ENCODE data around the gene NKD2.

NKD2 gene

GRCh38 chr5:1042626-1043025 lies 34.0 kb downstream of the NKD2 start:
- no peak for DNase-seq (ENCODE audit: low read depth)

- DNase-seq (ENCODE audit: low read depth), result no peak
Observed at GRCh38 chr5:1043327-1043726, 34.7 kb downstream of the NKD2 start.

GRCh38 chr5:1044117-1044516 lies 35.5 kb downstream of the NKD2 start:
- DNase-seq (ENCODE audit: low read depth), result no peak

DNA sequence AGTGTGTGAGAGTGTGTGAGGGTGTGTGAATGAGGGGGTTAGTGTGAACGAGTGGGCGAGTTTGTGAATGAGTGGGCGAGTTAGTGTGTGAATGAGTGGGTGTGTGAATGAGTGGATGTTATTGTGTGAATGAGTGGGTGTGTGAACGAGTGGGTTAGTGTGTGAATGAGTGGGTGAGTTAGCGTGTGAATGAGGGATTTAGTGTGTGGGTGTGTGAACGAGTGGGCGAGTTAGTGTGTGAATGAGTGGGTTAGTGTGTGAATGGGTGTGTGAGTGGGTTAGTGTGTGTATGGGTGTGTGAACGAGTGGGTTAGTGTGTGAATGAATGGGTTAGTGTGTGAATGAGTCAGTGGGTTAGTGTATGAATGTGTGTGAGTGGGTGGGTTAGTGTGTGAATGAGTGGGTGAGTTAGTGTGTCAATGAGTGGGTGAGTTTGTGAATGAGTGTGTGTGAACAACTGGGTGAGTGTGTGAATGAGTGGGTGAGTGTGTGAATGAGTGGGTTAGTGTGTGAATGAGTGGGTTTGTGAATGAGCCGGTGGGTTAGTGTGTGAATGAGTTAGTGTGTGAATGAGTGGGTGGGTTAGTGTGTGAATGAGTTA lies 37.5 kb downstream of the NKD2 start:
- DNase-seq (ENCODE audit: low read depth), result no peak

DNA sequence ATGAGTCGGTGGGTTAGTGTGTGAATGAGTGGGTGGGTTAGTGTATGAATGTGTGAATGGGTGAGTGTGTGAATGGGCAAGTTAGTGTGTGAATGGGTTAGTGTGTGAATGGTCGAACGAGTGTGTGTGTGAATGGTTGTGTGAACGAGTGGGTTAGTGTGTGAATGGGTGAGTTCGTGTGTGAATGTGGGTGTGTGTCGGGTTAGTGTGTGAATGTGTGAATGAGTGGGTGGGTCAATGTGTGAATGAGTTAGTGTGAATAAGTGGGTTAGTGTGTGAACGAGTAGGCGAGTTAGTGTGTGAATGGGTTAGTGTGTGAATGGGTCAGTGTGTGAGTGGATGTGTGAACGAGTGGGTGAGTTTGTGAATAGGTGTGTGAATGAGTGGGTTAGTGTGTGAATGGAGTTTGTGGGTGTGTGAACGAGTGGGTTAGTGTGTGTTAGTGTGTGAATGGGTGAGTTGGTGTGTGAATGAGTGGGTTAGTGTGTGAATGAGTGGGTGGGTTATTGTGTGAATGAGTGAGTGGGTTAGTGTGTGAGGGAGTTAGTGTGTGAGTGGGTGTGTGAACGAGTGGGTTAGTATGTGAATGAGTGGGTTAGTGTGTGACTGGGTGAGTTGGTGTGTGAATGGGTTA lies 38.8 kb downstream of the NKD2 start:
- no peak for DNase-seq (ENCODE audit: low read depth)

DNA sequence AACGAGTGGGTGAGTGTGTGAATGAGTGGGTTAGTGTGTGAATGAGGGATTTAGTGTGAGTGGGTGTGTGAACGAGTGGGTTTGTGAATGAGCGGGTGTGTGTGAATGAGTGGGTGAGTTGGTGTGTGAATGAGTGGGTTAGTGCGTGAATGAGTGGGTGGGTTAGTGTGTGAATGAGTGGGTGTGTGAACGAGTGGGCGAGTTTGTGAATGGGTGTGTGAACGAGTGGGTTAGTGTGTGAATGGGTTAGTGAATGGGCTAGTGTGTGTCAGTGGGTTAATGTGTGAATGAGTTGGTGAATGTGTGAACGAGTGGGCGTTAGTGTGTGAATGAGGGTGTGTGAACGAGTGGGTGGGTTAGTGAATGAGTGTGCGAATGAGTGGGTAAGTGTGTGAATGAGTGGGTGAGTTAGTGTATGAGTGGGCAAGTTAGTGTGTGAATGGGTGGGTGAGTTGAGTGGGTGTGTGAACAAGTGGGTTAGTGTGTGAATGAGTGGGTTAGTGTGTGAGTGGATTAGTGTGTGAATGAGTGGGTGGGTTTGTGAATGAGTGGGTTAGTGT lies 39.6 kb downstream of the NKD2 start:
- no peak for DNase-seq (ENCODE audit: low read depth)

DNA sequence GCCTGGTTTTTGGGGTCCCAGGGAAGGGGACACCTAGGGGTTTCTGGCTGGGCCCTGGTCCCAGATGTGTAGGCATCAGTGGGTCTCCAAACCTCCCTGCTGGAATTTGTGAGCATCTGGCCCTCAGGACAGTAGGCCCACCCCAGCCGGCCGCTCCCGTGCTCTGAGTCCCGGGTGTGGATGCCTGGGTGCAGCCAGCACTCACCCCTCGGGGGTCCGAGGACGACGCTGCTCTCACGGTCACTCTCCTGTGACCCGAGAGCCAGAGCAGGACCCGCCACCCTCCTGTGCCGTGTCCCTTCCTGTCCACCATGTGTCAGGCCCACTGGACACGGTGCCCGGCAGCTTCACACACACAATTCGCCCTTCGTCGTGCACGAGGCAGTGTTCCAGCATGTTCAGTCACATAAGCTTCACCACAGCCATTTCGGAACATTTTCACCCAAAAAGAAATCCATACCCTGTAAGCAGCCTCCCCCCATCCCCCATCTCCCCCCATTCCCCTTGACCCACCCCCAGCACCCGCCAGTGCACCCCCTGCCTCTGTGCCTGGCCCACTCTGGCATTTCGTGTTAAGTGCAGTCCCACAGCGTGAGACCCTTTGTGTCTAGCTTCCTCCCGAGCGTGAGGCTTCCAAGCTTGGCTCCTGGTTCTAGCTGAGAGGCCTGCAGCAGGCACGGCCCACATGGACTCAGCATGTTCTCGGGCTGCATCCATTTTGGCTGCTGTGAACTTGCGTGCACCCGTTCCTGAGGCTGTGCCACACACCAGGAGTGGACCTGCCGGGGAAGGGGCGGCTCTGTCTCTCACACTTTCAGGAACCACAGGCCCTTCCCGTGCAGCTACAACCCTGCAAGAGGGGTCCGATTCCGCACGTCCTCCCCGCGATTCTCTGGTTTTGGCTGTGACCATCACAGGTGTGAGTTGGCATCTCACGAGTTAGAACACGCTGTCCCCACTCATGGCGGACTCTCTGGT lies 40.5 kb downstream of the NKD2 start:
- no peak for DNase-seq (ENCODE audit: low read depth)

DNA sequence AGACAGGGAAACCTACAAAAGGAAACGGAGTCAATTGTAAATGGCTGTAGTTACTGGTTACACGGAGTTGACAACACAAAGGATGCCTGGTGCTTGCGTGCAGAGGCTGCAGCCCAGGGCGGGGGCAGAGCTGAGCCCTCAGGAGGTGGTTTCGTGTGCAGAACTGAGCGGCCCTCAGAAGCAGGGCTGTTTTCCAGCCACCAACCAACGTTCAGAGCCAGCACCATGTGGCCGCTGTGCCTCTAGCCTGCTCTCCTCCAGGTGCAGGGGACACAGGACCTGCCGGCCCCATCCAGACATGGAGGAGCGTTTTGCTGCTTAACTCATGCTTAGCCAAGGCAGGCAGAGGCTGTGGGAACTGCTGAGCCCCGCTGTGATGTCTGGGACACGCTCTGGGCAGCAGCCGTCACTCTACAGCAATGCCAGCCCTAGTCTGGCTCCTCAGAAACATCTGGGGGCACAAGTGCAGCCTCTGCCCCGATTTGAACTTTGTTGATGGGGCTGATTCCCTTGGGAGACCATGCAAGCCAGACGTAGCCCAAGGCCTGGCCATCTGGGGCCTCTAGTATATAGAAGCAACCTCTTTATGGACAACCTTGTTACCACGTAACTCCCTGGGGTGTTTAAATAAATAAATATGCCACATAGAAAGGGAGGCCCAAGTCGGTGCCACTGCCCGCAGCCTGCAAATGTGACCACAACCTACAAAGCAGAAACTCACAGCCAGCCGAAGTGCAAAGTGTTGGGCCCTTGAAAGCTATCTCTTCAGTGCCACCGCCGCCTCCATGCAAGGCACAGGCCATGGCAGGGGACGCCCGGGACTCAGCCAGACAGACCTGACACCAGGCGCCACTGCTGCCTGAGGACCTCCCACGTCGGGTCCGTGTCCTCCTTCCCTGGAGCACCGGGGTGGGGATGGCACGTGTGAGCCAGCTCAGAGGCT lies 42.1 kb downstream of the NKD2 start:
- no peak for DNase-seq (ENCODE audit: low read depth)

DNA sequence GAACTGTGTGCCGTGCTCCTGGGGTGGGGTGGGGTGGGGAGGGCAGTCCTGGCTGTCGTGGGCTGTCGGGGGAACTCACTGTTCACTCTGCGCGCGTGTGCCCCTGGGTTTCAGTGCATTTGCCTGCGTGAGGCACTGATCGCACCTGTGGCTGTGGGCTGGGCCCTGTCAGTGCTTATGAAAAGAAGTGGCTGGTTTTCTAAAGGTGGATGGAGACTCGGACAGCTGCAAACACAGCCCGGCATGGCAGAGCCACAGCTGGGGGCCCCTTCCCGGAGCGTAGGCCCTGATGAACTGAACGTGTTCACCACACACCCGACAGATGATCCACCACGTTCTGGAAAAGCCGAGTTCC lies 42.7 kb downstream of the NKD2 start:
- no peak for DNase-seq (ENCODE audit: low read depth)

DNA sequence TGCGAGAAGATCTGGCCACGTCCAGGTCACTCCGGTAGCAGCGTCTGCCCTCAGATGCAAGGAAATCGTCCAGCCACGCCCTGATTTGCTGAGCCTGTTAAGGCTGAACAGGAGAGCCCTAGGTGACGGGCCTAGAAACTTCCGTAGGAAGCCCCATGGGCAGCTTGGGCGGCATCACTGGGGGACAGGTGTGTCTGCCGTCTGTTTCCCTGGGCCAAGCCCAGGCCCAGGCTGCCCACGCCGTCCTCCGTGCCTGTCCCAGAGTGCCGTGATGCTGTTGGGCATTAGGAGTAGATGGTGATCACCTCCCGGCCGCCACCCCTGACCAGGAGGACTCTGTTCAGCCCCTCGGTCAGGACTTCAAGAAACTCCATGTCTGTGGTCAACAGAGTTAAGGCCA lies 43.5 kb downstream of the NKD2 start:
- DNase-seq (ENCODE audit: low read depth), result no peak

DNA sequence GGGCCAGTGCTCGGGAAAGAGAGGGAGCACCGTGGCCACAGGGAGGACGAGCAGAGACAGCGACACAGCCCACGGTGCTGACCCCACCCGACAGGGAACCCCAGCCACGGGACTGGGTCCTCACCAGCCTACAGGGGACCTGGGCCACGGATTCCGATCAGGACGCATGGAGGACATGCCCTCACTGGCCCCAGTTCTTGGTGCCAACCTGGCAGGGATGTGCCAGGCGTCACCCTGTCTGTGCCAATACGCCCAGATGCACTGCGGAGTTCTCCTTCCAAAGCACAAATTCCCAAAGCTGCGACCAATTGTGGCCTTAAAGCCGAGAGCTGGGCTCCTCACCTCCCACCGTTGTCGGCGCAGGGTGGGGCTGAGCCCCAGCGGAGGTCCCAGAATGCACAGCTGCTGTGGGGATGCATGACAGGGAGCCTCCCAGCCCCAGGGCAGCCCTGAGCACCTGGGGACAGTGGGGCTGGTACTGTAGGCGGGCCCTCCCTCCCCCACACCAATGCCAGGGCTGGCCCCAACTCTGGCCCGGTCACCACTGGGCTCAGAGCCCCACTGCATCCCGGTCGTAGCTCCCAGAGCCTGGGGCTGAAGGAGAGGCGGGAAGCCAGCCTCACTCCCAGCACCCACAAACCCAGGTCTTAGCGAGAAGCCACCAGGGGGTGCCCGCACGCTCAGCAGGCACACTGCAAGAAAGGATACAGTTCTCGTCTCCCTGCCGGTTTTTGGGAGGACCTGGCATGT lies 44.2 kb downstream of the NKD2 start:
- no peak for DNase-seq (ENCODE audit: low read depth)

GRCh38 chr5:1053391-1054017 lies 44.9 kb downstream of the NKD2 start:
- no peak for DNase-seq (ENCODE audit: low read depth)

GRCh38 chr5:1054018-1054798 lies 45.6 kb downstream of the NKD2 start:
- DNase-seq (ENCODE audit: low read depth), result no peak

DNA sequence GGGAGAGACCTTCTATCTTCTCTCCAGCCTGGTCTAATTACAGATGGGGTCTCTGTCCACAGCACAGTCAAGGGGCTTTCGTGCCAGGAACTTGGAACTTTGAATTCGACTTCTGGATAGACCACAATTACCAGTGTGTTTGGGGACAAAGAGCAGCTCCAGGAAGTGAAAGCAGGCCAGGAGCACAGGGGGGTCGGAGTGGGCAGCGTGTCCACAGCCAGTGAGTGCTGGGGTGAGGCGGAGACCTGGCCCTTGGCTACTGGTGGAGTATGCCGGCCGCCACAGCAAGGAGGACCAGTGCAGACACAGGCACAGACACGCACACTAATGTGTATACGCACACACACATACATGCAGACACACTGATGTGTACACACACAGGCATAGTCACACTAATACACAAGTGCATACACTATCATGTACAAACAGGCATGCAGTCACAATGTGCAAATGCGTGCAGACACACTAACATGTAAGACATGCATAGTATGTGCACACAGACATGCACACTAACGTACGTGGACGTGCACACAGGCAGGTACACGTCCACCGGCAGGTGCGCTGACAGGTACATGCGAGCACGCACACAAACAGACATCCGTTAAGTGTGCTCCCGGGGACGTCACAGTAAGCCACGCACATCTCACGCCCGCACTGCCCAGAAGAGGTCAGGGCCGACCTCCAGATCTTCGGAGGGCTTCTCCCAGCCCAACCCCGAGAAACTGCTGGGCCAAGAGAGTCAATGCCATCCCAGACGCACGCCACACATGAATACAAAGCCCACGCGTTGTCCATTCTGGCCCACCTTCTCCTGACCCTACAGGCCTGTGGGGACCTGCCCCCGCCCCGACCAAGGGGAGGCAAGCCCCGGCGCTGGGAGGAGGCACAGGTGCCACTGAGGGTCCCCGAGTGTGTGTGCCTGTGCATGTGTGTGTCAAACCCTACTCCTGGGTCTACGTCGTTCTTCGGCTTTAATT lies 46.5 kb downstream of the NKD2 start:
- DNase-seq (ENCODE audit: low read depth), result no peak

GRCh38 chr5:1055896-1056610 lies 47.5 kb downstream of the NKD2 start:
- DNase-seq (ENCODE audit: low read depth), result no peak

GRCh38 chr5:1056611-1057484 lies 48.2 kb downstream of the NKD2 start:
- DNase-seq (ENCODE audit: low read depth), result no peak

All from stimulated activated CD4-positive, alpha-beta T cell treated with anti-CD3 and anti-CD28 coated beads, Interleukin-2, amount 100 ng/mL, for 4 hours (primary cell).